GM18870 (cell line): ENCODE measurements around the gene CAVIN4.

ENCODE experiments used
- ATAC-seq: cut with Tn5 transposase; IDR thresholded peaks from one replicate; pipeline ENCODE4 v1.9.1; 2021; ENCODE audit warnings: moderate library complexity; ENCODE audit not compliant: unreplicated experiment

The CAVIN4 gene, protein sequence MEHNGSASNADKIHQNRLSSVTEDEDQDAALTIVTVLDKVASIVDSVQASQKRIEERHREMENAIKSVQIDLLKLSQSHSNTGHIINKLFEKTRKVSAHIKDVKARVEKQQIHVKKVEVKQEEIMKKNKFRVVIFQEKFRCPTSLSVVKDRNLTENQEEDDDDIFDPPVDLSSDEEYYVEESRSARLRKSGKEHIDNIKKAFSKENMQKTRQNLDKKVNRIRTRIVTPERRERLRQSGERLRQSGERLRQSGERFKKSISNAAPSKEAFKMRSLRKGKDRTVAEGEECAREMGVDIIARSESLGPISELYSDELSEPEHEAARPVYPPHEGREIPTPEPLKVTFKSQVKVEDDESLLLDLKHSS

GRCh38 chr9:100577776-100578448, at the start of gene CAVIN4:
CAVIN4 (plus strand) TSS chr9:100578079; CDS start chr9:100578144, 65 bp downstream.
- ATAC-seq: no peak

DNA sequence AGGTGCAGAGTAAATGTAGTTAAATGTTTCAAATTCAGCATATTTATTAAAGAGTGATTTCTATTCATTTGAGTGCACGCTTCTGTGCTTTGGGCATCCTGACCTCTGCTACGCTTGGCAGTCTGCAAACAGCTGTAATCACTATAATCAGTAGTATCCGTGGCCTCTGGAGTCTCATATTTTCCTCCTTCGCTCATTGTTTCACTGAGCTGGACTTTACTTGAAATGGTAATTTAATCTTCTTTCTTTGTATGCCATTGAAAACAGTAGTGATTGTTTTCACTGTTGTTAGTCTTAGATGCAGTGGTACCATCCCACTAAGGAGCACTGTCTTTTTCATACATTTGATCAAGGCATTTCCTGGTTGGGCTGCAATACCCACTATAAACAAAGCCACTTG, 43.5 kb upstream of the CAVIN4 start:
- ATAC-seq: no peak

DNA sequence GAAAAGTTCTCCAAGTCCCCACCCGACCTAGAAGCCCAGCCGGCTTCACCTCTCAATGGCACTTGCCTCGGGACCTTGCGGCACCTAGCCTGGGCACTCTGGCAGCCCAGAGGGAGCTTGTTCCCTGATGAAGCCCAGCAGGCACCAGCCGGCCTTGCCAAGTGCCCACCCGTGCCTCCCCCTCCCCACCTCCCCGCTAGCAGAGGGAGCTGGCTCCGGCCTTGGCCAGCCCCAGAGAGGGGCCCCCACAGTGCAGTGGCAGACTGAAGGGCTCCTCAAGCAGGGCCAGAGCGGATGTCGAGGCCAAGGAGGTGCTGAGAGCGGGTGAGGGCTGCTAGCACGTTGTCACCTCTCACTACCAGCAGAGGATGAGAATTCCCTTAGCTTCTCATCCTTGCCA, 37.6 kb upstream of the CAVIN4 start:
- ATAC-seq: no peak

DNA sequence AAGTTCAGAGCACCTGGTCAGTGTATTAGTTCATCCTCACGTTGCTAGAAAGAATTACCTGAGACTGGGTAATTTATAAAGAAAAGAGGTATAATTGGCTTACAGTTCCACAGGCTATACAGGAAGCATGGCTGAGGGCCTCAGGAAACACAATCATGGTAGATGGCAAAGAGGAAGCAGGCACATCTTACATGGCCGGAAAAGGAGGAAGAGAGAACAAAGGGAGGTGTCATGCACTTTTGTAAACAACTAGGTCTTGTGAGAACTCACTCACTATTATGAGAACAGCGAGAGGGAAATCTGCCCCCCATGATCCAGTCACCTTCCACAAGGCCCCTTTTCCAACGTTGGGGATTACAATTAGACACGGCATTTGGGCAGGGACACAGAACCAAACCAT, 28.8 kb upstream of the CAVIN4 start:
- no peak for ATAC-seq

- peak; percentile 7 for ATAC-seq
These were observed 22.9 kb upstream of the CAVIN4 start for GRCh38 chr9:100554935-100555401.

DNA sequence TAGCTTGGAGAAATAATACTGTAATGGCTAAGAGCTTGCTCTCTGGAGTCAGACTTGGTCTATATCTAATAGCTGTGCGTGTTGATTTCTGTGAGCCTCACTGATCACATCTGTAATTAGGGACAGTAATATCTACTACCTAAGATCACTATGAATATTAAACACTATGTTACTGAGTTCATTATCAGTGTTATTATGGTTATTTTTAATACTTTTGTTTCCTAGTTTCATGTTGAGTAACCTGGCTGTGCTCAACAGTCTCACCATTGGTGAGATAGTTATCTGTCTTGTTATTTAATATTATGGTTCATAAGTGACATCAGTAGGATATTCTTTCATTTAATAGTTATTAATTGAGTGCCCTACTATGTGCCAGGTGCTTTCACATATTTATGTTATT, 22.4 kb upstream of the CAVIN4 start:
- ATAC-seq: peak; percentile 86

DNA sequence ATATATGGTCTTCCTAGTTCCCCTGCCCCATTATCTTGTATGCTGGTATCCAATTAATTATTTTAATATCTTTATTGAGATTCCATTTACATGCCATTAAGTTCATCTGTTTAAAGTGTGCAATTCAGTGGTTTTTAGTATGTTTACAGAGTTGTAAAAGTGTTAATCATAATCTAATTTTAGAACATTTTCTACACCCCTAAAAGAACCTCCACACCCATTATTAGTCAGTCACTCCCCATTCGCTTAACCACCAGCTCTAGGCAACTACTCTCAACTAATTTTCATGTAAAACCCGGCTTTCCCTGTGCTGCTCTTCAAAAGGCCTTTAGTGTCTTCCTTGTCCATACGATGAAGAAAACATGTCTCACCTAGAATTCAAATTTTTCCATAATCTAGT, 20.8 kb upstream of the CAVIN4 start:
- no peak for ATAC-seq

GRCh38 chr9:100561256-100561655, 16.6 kb upstream of the CAVIN4 start:
- no peak for ATAC-seq

DNA sequence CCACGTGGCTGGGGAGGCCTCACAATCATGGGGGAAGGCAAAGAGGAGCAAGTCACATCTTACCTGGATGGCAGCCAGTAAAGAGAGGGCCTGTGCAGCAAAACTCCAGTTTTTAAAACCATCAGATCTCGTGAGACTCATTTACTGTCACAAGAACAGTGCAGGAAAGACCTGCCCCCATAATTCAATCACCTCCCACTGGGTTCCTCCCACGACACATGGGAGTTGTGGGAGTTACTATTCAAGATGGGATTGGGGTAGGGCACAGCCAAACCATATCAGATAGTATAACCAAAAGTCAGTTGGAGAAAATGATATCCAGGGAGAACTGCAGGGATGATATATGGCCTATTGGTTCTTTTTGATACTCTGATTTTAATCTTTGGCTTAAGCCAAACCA, 10.0 kb upstream of the CAVIN4 start:
- ATAC-seq: no peak

GRCh38 chr9:100573655-100574260, 4.1 kb upstream of the CAVIN4 start:
- ATAC-seq: no peak

GRCh38 chr9:100575006-100575405, 2.9 kb upstream of the CAVIN4 start:
- ATAC-seq: no peak

- peak; percentile 67 for ATAC-seq
These were observed 2.0 kb upstream of the CAVIN4 start for GRCh38 chr9:100575765-100576386.

- no peak for ATAC-seq
These were observed 731 bp downstream of the CAVIN4 start for GRCh38 chr9:100578610-100579009.

DNA sequence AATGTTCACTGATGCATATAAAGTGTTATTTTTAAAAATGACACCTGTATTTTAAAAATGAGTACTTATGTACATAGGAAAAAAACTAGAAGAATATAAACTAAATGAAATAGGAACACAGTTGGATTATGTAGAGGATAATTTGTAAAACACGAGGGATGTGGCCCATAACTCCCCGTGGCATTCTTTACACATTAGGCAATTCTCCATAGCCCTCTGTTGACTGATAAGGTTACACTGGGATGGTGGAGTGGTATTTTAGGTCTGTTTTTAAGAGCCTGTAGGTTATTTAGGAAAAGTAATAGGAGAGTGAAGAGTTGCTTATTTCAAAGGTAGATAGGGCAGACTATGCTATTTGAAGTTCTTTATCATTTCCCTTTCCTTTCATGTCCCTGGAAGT, 1.8 kb downstream of the CAVIN4 start:
- no peak for ATAC-seq

GRCh38 chr9:100580257-100580656, 2.4 kb downstream of the CAVIN4 start:
- no peak for ATAC-seq

DNA sequence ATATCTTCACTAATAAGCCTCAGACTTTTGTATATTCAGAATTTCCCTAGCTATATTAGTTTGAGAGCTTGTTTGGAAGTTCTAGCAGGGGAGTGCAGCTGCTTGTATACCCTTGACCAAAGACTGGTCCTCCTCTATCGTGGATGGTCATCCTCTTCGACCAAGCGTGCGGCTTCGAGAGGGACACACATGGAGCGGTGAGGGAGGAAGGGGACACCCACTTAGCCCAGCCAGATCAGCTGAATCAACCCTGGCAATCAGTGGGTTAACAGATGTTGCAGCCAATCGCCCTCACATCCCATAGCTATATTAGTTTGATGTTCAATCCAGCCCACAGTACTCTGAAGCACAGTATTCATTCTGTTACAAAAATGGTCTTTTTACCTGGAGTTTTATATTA, 3.2 kb downstream of the CAVIN4 start:
- ATAC-seq: no peak

DNA sequence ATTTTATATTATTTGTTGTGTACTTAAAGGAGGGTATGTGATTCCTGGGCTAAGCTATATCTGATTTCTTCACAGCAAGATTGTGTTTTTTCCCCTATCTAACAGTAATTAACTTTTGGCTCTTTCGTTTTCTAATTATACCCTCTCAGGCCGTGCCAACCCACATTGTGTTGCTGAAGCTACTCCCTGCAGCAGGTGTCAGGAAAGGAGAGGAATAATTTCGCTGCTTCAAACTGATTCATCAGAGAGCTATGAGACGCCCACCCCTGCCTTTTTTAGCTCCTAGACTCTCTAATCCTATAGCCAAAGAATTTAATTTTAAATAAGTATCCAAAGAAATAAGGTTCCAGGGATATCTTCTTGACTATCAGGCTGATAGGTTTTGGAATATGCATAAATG, 3.8 kb downstream of the CAVIN4 start:
- ATAC-seq: no peak

DNA sequence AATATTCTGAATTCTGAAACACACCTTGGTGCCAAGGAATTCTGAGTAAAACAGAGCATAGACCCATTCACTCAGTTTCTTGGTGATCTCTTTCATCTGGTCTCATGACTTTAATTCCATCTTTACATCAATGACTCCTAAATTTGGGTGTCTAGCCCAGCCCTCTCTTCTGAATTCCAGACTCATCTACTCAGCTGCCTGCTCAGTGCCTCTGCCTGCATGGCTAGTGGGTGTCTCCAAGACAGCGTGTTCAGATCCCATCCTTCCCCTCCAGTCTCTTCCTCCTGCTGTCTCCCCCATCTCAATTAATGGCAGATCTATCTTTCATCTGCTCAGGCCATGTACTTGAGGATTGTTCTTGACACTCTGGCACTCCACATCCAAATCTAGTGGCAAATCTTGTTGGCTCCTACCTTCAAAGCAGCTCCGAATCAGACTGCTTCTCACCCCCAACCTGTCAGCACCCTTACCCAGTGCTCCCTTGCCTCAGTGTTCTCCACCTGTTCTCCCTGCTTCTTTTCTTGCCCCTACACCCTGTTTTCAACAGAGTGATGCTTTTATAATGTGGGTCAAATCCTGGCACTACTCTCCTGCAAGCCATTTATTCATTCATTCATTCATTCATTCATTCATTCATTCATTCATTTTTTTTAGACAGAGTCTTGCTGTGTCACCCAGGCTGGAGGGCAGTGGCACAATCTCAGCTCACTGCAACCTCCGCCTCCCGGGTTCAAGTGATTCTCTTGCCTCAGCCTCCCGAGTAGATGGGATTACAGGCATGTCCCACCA, 5.3 kb downstream of the CAVIN4 start:
- no peak for ATAC-seq

GRCh38 chr9:100584951-100585350, 7.1 kb downstream of the CAVIN4 start:
- ATAC-seq: no peak

DNA sequence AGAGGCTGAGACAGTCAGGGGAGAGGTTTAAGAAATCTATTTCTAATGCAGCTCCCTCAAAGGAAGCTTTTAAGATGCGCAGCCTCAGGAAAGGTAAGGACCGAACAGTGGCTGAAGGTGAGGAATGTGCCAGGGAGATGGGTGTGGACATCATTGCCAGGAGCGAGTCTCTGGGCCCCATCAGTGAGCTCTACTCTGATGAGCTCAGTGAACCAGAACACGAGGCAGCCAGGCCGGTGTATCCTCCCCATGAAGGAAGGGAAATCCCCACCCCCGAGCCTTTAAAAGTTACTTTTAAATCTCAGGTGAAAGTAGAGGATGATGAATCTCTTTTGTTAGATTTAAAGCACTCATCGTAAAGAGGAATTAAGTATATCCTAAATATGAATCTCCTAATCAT, 8.2 kb downstream of the CAVIN4 start:
- ATAC-seq: no peak

DNA sequence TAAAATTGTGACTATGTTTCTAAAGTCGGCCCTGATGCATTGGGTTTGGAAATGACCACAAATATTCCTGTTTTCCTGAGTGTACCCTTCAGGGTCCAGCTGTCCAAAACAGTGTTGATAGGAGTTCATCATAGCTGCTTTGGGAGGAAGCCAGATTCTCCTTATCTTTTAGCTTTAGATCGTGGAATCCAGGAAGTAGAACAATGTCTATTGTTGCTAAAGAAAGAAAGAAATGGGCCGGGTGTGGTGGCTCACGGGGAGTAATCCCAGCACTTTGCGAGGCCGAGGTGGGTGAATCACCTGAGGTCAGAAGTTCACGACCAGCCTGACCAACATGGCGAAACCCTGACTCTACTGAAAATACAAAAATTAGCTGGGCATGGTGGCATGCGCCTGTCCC, 9.5 kb downstream of the CAVIN4 start:
- no peak for ATAC-seq
